ENCODE results near the gene KCNIP4.

- no peak for TF ChIP-seq REST (IDR thresholded peaks at IDR 0.05; ENCODE audit: insufficient replicate concordance, low read depth)
- no peak for TF ChIP-seq SPI1 (IDR thresholded peaks at IDR 0.05; ENCODE audit: borderline replicate concordance, low read depth)
- TF ChIP-seq CTCF (IDR thresholded peaks at IDR 0.05; ENCODE audit: insufficient read depth, low read length), result no peak
- TF ChIP-seq POLR2AphosphoS5 (IDR thresholded peaks at IDR 0.05; ENCODE audit: low read depth), result no peak
Observed at GRCh38 chr4:20752641-20753040, 1195.9 kb downstream of the KCNIP4 start.

All from HL-60 (cell line).